ENCODE measurements around the gene SNPH. TPM values are rescaled to one million over a fixed set of nuclear protein-coding genes. Genes with fewer than 3 reads are reported as not detected.

The SNPH gene
- total RNA-seq, 4 donors from 2014 or later, result 9.3 to 16.2 (median 13.6) TPM

GRCh38 chr20:1252416-1252815 lies 13.7 kb upstream of the SNPH start:
- Histone ChIP-seq H3K36me3 (no peaks in the 10 kb centered on the region), H3K4me3 (replicated peaks in 1 of 3) (no peak overlapping the region), H3K27ac (no peak overlapping the region), H3K4me1 (no peaks in the 10 kb centered on the region), H3K27me3 (no peaks in the 10 kb centered on the region), H3K9me3 (no peaks in the 10 kb centered on the region)
- WGBS, 2 donors, result 91% methylated on average over 3 of the region's 3 CpGs
- intact Hi-C loops (cut with DNase I), result no loop called here
- DNase-seq, result no peak
- no peak for TF ChIP-seq POLR2A (IDR thresholded peaks at IDR 0.05)
- no peak for TF ChIP-seq CTCF (IDR thresholded peaks at IDR 0.05)

GRCh38 chr20:1254254-1254653 lies 11.8 kb upstream of the SNPH start:
- no peaks in the 10 kb centered on the region for H3K27me3 ChIP-seq
- no peak overlapping the region for H3K27ac ChIP-seq
- no peaks in the 10 kb centered on the region for H3K9me3 ChIP-seq
- H3K4me3 ChIP-seq (replicated peaks in 1 of 3), result no peak overlapping the region
- no peaks in the 10 kb centered on the region for H3K4me1 ChIP-seq
- 68 to 74% methylated on average over 2 of the region's 2 CpGs for WGBS, 2 donors
- no peaks in the 10 kb centered on the region for H3K36me3 ChIP-seq
- no peak for TF ChIP-seq CTCF (IDR thresholded peaks at IDR 0.05)
- TF ChIP-seq POLR2A (IDR thresholded peaks at IDR 0.05), result no peak
- intact Hi-C loops (cut with DNase I), result no loop called here
- no peak for DNase-seq

DNA sequence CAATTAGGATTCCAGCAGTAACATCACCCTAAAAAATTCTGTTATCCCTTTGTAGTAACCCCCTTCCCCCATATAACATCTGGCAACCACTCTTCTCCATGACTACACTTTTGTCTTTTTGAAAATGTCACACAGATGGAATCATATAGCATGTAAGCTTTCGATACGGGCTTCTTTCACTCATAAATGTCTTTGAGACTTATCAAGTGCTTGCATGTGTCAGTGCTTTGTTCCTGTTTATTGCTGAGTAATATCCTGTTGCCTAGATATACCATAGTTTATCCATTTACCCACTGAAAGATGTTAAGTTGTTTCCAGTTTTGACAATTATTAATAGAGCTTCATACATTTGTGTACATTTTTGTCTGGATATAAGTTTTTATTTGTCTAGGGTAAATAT lies 10.4 kb upstream of the SNPH start:
- no peak overlapping the region for H3K4me3 ChIP-seq (replicated peaks in 1 of 3)
- H3K4me1 ChIP-seq, result no peaks in the 10 kb centered on the region
- H3K27me3 ChIP-seq, result no peaks in the 10 kb centered on the region
- TF ChIP-seq CTCF (IDR thresholded peaks at IDR 0.05) (no peak), POLR2A (IDR thresholded peaks at IDR 0.05) (no peak)
- no peak for DNase-seq
- intact Hi-C loops (cut with DNase I), result no loop called here
- H3K9me3 ChIP-seq, result no peaks in the 10 kb centered on the region
- no peaks in the 10 kb centered on the region for H3K36me3 ChIP-seq
- WGBS, 2 donors, result 88 to 92% methylated on average over 2 of the region's 2 CpGs
- H3K27ac ChIP-seq, result no peak overlapping the region

- Histone ChIP-seq H3K9me3 (no peaks in the 10 kb centered on the region), H3K27ac (no peak overlapping the region), H3K27me3 (no peaks in the 10 kb centered on the region), H3K36me3 (no peaks in the 10 kb centered on the region), H3K4me3 (replicated peaks in 1 of 3) (no peak overlapping the region), H3K4me1 (peaks cover 7 to 8% of the 10 kb centered on the region in 2 donors)
- WGBS, 2 donors, result 83 to 89% methylated on average over 1 of the region's 1 CpG
- intact Hi-C loops (cut with DNase I), result no loop called here
- DNase-seq, result no peak
- TF ChIP-seq POLR2A (IDR thresholded peaks at IDR 0.05) (no peak), CTCF (IDR thresholded peaks at IDR 0.05) (no peak)
Measured at GRCh38 chr20:1263853-1264252, 2.2 kb upstream of the SNPH start.

DNA sequence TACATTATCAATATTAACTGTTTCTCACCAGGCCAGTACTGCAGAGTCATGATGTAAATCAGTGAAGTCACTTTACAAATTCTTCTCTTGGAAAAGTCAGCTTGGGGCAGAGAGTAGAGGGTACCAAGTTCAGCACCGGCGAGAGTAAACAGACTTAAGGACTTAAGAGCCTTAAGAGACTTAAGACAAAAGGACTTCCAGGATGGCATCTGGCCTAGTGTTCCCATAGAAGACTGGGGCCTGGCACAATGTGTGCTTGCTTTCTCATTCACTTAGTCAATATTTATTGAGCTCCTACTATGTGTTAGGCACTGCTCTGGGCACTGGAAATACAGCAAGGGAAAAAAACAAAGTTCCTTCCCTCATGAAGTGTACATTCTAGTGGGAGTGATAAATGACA lies 1.4 kb upstream of the SNPH start:
- DNase-seq, result no peak
- 64 to 72% methylated on average over 2 of the region's 2 CpGs for WGBS, 2 donors
- H3K36me3 ChIP-seq, result no peaks in the 10 kb centered on the region
- H3K27me3 ChIP-seq, result no peaks in the 10 kb centered on the region
- no peak overlapping the region for H3K27ac ChIP-seq
- no peaks in the 10 kb centered on the region for H3K9me3 ChIP-seq
- intact Hi-C loops (cut with DNase I), result no loop called here
- H3K4me1 ChIP-seq, result peaks cover 7 to 8% of the 10 kb centered on the region in 2 donors
- TF ChIP-seq CTCF (IDR thresholded peaks at IDR 0.05) (no peak), POLR2A (IDR thresholded peaks at IDR 0.05) (no peak)
- H3K4me3 ChIP-seq (replicated peaks in 1 of 3), result no peak overlapping the region
